Measurements from ENCODE around the gene SACM1L. TPM values are rescaled to one million over a fixed set of nuclear protein-coding genes. Genes with fewer than 3 reads are reported as not detected.
"Not testable (repeated sequence)": the region's sequence is repeated elsewhere in the genome, so short reads cannot be mapped to it uniquely, and the experiment has no call there.

SACM1L gene
- total RNA-seq, 1 donor from 2014 or later, result 91.7 TPM

GRCh38 chr3:45677841-45678240 is 11.4 kb upstream of the SACM1L start:
- Mint-ChIP-seq H3K4me1 (peaks cover 17% of the 10 kb centered on the region), H3K9me3 (no peaks in the 10 kb centered on the region), H3K27me3 (no peaks in the 10 kb centered on the region), H3K27ac (no peak overlapping the region), H3K4me3 (no peak overlapping the region), H3K36me3 (ENCODE audit: low read depth) (peaks cover 45% of the 10 kb centered on the region)
- intact Hi-C loops (cut with micrococcal nuclease), result no loop called here
- DNase-seq, result no peak

GRCh38 chr3:45679805-45680204 is 9.4 kb upstream of the SACM1L start:
- Mint-ChIP-seq H3K36me3 (ENCODE audit: low read depth) (peaks cover 32% of the 10 kb centered on the region), H3K4me3 (no peak overlapping the region), H3K4me1 (peaks cover 22% of the 10 kb centered on the region), H3K27ac (no peak overlapping the region), H3K27me3 (no peaks in the 10 kb centered on the region), H3K9me3 (no peaks in the 10 kb centered on the region)
- intact Hi-C loops (cut with micrococcal nuclease), result no loop called here
- no peak for DNase-seq

- H3K27ac Mint-ChIP-seq, result no peak overlapping the region
- H3K27me3 Mint-ChIP-seq, result no peaks in the 10 kb centered on the region
- intact Hi-C loops (cut with micrococcal nuclease), result no loop called here
- no peak overlapping the region for H3K4me3 Mint-ChIP-seq
- peaks cover 17% of the 10 kb centered on the region for H3K4me1 Mint-ChIP-seq
- DNase-seq, result no peak
- H3K36me3 Mint-ChIP-seq (ENCODE audit: low read depth), result peaks cover 31% of the 10 kb centered on the region
- no peaks in the 10 kb centered on the region for H3K9me3 Mint-ChIP-seq
Observed at GRCh38 chr3:45681221-45681620, 8.0 kb upstream of the SACM1L start.

GRCh38 chr3:45681846-45682245 is 7.3 kb upstream of the SACM1L start:
- no peaks in the 10 kb centered on the region for H3K9me3 Mint-ChIP-seq
- H3K27me3 Mint-ChIP-seq, result no peaks in the 10 kb centered on the region
- H3K4me1 Mint-ChIP-seq, result peaks cover 11% of the 10 kb centered on the region
- H3K36me3 Mint-ChIP-seq (ENCODE audit: low read depth), result peaks cover 27% of the 10 kb centered on the region
- no peak overlapping the region for H3K4me3 Mint-ChIP-seq
- no peak for DNase-seq
- intact Hi-C loops (cut with micrococcal nuclease), result no loop called here
- H3K27ac Mint-ChIP-seq, result no peak overlapping the region

- Mint-ChIP-seq H3K27me3 (no peaks in the 10 kb centered on the region), H3K4me3 (no peak overlapping the region), H3K9me3 (no peaks in the 10 kb centered on the region), H3K27ac (no peak overlapping the region), H3K4me1 (peaks cover 8% of the 10 kb centered on the region), H3K36me3 (ENCODE audit: low read depth) (peaks cover 25% of the 10 kb centered on the region)
- intact Hi-C loops (cut with micrococcal nuclease), result no loop called here
- DNase-seq, result no peak
Observed at GRCh38 chr3:45682311-45682710, 6.9 kb upstream of the SACM1L start.

GRCh38 chr3:45682786-45683185 is 6.4 kb upstream of the SACM1L start:
- no peaks in the 10 kb centered on the region for H3K27me3 Mint-ChIP-seq
- H3K9me3 Mint-ChIP-seq, result no peaks in the 10 kb centered on the region
- intact Hi-C loops (cut with micrococcal nuclease), result no loop called here
- H3K4me3 Mint-ChIP-seq, result no peak overlapping the region
- H3K36me3 Mint-ChIP-seq (ENCODE audit: low read depth), result peaks cover 23% of the 10 kb centered on the region
- no peak for DNase-seq
- H3K4me1 Mint-ChIP-seq, result peaks cover 7% of the 10 kb centered on the region
- no peak overlapping the region for H3K27ac Mint-ChIP-seq

GRCh38 chr3:45683417-45684326 is 5.5 kb upstream of the SACM1L start:
- intact Hi-C loops (cut with micrococcal nuclease), result no loop called here
- peak; percentile 49 for DNase-seq
- Mint-ChIP-seq H3K4me1 (peaks cover 13% of the 10 kb centered on the region), H3K27me3 (no peaks in the 10 kb centered on the region), H3K4me3 (peak overlapping the region; percentile 32), H3K36me3 (ENCODE audit: low read depth) (peaks cover 18% of the 10 kb centered on the region), H3K9me3 (no peaks in the 10 kb centered on the region), H3K27ac (no peak overlapping the region)

GRCh38 chr3:45684327-45684892 is 4.8 kb upstream of the SACM1L start:
- peak overlapping the region; percentile 71 for H3K27ac Mint-ChIP-seq
- intact Hi-C loops (cut with micrococcal nuclease), result no loop called here
- DNase-seq, result peak; percentile 47
- H3K36me3 Mint-ChIP-seq (ENCODE audit: low read depth), result peaks cover 19% of the 10 kb centered on the region
- peaks cover 4% of the 10 kb centered on the region for H3K27me3 Mint-ChIP-seq
- peak overlapping the region; percentile 32 for H3K4me3 Mint-ChIP-seq
- peaks cover 4% of the 10 kb centered on the region for H3K9me3 Mint-ChIP-seq
- peaks cover 17% of the 10 kb centered on the region for H3K4me1 Mint-ChIP-seq

- DNase-seq; H3K4me3 Mint-ChIP-seq; H3K27ac Mint-ChIP-seq; H3K9me3 Mint-ChIP-seq; intact Hi-C loops (cut with micrococcal nuclease); H3K27me3 Mint-ChIP-seq: not testable (repeated sequence)
- Mint-ChIP-seq H3K4me1 (peaks cover 20% of the 10 kb centered on the region), H3K36me3 (ENCODE audit: low read depth) (peaks cover 24% of the 10 kb centered on the region)
Observed at GRCh38 chr3:45685722-45686121, 3.5 kb upstream of the SACM1L start.

- peaks cover 4% of the 10 kb centered on the region for H3K9me3 Mint-ChIP-seq
- peaks cover 4% of the 10 kb centered on the region for H3K27me3 Mint-ChIP-seq
- H3K27ac Mint-ChIP-seq, result no peak overlapping the region
- no peak for DNase-seq
- intact Hi-C loops (cut with micrococcal nuclease), result no loop called here
- H3K4me1 Mint-ChIP-seq, result peaks cover 30% of the 10 kb centered on the region
- no peak overlapping the region for H3K4me3 Mint-ChIP-seq
- peaks cover 33% of the 10 kb centered on the region for H3K36me3 Mint-ChIP-seq (ENCODE audit: low read depth)
Observed at GRCh38 chr3:45686850-45687249, 2.3 kb upstream of the SACM1L start.

GRCh38 chr3:45687828-45688193 is 1.4 kb upstream of the SACM1L start:
- H3K27ac Mint-ChIP-seq, result peak overlapping the region; percentile 35
- peaks cover 38% of the 10 kb centered on the region for H3K4me1 Mint-ChIP-seq
- DNase-seq, result no peak
- H3K36me3 Mint-ChIP-seq (ENCODE audit: low read depth), result peaks cover 32% of the 10 kb centered on the region
- peaks cover 4% of the 10 kb centered on the region for H3K27me3 Mint-ChIP-seq
- peak overlapping the region; percentile 87 for H3K4me3 Mint-ChIP-seq
- peaks cover 4% of the 10 kb centered on the region for H3K9me3 Mint-ChIP-seq
- intact Hi-C loops (cut with micrococcal nuclease), result loop anchor here (1.0 to 2.0 kb wide), 3 partner anchors 23 to 461 kb away; partner anchors contain the start of gene TMEM158

GRCh38 chr3:45688194-45688881 is 858 bp upstream of the SACM1L start:
- DNase-seq, result peak; percentile 81
- H3K27ac Mint-ChIP-seq, result peak overlapping the region; percentile 94
- peaks cover 4% of the 10 kb centered on the region for H3K9me3 Mint-ChIP-seq
- H3K27me3 Mint-ChIP-seq, result peaks cover 4% of the 10 kb centered on the region
- peak overlapping the region; percentile 87 for H3K4me3 Mint-ChIP-seq
- H3K4me1 Mint-ChIP-seq, result peaks cover 40% of the 10 kb centered on the region
- intact Hi-C loops (cut with micrococcal nuclease), result loop anchor here (1.0 to 2.0 kb wide), 3 partner anchors 24 to 462 kb away; partner anchors contain the start of gene TMEM158
- peaks cover 32% of the 10 kb centered on the region for H3K36me3 Mint-ChIP-seq (ENCODE audit: low read depth)

- intact Hi-C loops (cut with micrococcal nuclease), result loop anchor here (1.0 to 10.0 kb wide), 5 partner anchors 21 to 605 kb away; partner anchors contain the start of gene TMEM158
- H3K36me3 Mint-ChIP-seq (ENCODE audit: low read depth), result peaks cover 40% of the 10 kb centered on the region
- H3K9me3 Mint-ChIP-seq, result peaks cover 4% of the 10 kb centered on the region
- no peak for DNase-seq
- peak overlapping the region; percentile 87 for H3K4me3 Mint-ChIP-seq
- H3K27ac Mint-ChIP-seq, result peak overlapping the region; percentile 94
- H3K4me1 Mint-ChIP-seq, result peaks cover 49% of the 10 kb centered on the region
- H3K27me3 Mint-ChIP-seq, result peaks cover 4% of the 10 kb centered on the region
Observed at GRCh38 chr3:45689787-45690145, 570 bp downstream of the SACM1L start.
